HG02981 (cell line): ENCODE data around the gene PLCL2.

ENCODE experiments used
- ATAC-seq: cut with Tn5 transposase; IDR thresholded peaks from one replicate; pipeline ENCODE4 v1.9.1; 2021; ENCODE audit warnings: mild to moderate bottlenecking, moderate library complexity; ENCODE audit not compliant: unreplicated experiment

Gene PLCL2

GRCh38 chr3:17138246-17139039 is 253.7 kb downstream of the PLCL2 start:
- no peak for ATAC-seq
